HG03439 (cell line): Measurements from ENCODE around the gene BTBD1.

Experiments used
- ATAC-seq: cut with Tn5 transposase; IDR thresholded peaks from one replicate; pipeline ENCODE4 v1.9.1; 2021; ENCODE audit warnings: mild to moderate bottlenecking, moderate library complexity; ENCODE audit not compliant: unreplicated experiment

The BTBD1 gene

DNA sequence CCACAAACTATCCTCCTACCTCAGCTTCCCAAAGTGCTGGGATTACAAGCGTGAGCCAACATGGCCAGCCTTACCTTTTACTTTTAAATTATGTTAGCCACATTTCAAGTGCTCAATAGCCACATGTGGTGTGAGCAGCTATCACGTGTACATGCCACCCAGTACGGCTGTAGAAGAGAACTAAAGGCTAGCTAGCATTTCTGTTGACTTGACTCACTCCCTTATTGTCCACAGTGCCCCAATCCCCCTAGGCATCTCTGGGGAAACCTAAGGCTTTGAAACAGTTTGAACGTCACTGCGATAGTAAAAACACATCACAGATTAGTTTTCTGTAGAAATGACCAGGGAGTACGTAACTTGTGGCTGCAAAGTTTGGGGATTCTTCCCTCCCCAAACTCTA lies 67.6 kb downstream of the BTBD1 start:
- ATAC-seq = no peak

DNA sequence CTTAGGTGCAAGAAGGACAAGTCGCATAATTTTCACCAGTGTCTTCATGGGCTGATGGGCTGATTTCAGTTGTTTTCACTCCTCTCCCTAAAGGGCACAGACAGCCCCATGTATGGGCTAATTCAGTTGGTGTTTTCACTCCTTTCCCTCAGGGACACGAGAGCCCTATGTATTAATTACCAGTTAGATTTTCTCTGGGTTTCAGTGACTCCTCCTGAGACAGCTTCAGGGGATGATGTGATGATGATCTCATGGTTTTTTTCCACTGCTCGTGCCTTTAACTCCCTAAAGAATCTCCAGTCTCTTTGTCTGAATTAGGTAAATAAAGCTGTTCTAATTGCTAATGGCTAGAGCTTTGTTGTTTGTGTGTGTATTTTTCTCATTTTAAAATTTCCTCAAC lies 71.1 kb downstream of the BTBD1 start:
- ATAC-seq = no peak

DNA sequence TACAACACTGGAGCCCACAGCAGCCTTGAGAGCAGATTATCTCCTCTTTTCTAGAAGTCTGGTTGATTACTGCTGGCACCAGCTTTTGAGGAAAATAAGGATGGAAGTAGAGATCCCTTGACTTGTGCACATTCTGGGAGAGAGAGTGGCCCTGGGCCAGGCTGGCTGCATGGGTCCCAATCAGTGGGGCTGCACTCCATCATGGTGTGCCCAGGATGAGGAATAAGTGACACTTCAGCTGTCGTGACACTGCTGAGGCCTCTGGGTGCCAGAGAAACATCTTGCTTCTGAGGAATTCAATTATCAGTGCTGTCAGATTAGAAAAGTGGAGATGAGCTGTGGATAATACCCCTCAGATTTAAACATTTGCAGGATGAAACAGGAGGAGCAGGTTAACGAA lies 72.0 kb downstream of the BTBD1 start:
- no peak for ATAC-seq

DNA sequence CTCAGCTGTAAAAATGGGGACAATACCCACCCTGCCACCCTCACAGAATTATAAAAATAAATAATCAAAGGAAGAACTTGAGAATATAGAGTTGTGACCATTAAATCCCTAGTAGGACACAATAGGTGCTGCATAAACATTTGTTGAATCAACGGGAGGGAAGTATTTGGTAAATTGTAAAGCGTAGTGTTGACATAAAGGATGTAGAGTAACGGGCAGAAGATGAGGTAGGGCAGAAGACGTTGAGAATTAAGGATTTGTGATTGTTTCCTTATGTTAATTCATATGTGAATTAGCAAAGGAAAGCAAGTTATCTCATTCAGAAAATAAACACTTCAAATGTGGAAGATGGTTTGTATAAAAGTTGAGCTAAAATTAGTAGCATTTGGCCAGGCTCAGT lies 73.9 kb downstream of the BTBD1 start:
- ATAC-seq = no peak

DNA sequence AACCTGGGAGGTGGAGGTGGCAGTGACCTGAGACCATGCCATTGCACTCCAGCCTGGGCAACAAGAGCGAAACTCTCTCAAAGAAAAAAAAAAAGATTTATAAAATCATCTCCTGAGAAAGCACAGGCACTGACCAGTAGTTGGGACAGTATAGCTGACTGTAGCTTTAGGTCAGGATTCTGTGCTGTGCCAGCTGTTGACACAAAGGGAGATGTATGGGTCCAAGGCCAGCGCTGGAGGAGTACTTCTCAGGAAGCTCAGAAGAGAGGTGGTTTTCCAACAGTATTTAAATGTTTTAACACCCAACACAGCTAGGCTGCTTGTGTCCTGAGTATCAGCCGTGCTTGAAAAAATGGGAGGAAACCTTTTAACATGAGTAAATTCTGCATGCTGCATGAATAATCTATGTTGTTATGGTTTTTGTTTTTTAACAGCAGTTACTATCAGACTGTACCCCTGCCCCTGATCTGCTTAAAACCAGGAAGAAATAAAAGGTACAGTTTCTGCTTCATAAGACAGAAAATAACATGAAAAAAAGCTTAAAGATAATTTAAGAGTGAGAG lies 74.5 kb downstream of the BTBD1 start:
- no peak for ATAC-seq

DNA sequence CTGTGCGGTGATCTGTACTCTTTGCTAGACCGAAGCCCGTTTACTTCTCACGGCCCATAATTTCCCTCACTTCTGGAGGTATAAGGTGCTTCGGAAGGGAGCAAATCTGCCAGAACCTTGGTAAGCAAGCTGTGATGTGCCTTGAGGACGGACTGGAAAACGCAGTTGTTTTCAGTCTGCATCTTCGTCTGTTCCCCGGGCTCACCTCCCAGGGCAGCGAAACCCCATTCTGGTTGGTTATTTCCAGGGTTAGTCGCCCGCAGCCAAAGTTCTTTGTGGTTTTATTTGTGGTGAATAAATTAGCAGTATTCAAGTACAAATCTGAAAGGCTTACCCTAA lies 80.6 kb downstream of the BTBD1 start:
- peak; percentile 28 for ATAC-seq

DNA sequence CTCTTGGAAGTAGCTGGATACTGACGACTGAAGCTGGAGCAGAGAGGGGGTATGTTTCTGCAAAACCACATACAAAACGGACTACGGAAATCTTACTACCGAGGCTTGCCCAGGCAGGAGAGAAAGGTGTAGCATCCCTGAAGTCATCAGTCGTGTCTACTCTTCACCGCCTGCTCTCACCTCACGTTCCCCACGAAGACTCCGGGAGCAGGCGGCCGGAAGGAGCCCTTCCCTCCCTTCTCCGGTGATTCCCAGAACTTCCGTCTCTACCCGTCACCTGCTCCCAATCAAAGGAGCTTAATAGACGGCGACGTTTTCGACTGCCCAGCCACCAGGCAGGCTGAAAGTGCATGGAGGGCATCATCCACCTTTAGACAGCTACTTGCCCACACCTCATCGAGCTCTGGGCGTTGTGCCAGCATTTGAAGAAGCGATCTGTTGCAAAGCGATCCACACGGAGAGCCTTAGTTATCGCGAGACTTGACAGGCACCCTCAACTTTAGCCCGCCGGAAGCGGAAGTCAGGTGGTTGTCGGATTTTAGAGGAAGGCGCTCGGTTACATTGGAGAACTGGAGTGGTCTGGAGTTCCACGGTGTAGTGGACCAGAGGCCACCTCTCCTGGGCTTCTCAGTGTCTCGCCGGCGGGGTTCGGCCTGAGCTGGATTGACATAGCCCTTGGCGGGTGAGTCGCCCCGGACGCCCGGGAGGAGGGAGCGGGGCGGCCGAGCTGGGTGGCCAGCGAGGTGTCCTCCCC lies 81.2 kb downstream of the BTBD1 start, which contains the start of gene RAMAC:
TSS of gene RAMAC (plus strand) at position 523 of the 754 bp plus-strand sequence. CDS start 2,809 bp downstream, outside the sequence.
- ATAC-seq = peak; percentile 90

DNA sequence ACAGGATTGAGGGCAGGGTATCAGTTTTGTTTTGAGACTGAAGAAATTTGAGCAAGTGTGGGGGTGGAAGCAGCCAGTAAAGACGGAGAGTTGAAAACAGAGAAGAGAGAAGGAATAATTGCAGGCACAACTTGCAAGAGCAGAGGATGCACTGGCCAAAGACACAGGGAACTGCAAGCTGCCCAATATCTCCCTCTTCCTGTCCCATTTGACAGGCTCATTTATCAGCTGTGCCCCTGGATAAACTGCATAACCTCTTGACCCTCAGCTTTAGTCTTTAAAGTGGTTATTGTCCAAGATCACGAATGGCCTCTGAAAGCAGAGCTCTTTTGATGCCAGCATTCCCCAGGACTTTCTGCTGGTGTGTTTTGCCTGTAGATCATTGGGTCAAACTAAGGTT lies 86.1 kb downstream of the BTBD1 start:
- no peak for ATAC-seq

DNA sequence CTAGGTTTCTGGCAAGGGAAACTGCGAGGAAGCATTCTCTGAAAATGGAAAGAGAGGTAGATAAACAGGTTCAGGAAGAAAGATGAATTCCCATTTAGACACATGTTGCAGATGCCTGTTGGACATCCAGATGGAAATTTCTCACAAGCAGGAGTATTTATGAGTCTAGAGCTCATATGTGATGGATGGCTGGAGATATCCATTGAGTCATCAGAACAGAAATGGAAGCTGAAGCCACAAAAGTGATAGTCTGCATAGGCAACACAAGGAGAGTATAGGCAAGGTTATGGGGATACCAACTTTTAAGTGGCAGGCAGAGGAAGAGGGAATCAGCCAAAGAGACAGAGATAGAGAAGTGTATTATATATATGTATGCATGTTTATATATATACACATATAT lies 87.3 kb downstream of the BTBD1 start:
- ATAC-seq = no peak

DNA sequence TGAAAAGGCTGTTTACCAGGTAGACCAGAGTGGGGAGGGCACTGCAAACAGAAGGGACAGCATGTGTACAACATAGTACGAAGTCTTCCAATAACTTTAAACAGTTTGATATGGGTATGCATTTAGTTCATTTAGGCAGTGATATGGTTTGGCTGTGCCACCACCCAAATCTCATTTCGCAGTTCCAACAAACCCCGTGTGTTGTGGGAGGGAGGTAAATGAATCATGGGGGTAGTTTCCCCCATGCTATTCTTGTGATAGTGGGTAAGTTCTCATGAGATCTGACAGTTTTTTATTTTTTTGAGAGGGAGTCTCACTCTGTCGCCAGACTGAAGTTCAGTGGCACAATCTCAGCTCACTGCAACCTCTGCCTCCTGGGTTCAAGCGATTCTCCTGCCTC lies 88.6 kb downstream of the BTBD1 start:
- no peak for ATAC-seq

DNA sequence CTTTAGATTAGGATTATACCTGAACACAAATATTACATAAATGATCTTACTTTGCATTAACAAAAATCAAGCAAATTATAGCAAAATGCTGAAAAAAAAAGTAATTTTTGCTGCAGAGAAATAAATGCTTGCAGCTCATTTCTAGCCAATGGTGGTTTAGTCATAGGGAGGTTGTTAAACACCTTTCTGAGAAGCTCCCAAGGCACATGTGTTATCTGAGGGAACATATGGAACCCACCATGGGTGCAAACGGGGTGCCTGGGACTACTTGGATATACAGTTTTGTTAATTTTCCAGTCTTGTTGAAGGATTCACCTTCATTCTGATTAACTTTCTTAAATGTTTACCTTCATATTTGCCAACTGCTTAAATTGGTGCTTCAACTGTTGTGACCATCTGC lies 90.0 kb downstream of the BTBD1 start:
- no peak for ATAC-seq

DNA sequence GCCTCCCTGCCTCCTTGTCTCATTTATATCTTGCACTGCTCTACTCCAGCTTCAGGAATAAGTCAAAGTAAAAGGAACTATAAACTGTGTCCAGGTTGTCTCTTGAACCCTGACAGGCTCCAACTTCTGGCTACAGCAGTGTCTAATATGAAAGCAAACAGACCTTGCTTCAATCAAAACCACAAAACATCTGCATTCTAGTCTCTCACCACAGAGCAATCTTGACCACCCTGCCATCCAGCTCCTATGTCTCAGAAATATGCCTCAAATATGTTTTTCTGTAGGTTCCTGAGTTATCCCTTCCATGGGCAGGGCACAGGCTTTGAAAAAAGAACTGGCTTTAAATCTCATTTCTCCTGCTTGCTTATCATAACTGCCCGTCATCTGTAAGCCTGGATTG lies 94.1 kb downstream of the BTBD1 start:
- no peak for ATAC-seq

DNA sequence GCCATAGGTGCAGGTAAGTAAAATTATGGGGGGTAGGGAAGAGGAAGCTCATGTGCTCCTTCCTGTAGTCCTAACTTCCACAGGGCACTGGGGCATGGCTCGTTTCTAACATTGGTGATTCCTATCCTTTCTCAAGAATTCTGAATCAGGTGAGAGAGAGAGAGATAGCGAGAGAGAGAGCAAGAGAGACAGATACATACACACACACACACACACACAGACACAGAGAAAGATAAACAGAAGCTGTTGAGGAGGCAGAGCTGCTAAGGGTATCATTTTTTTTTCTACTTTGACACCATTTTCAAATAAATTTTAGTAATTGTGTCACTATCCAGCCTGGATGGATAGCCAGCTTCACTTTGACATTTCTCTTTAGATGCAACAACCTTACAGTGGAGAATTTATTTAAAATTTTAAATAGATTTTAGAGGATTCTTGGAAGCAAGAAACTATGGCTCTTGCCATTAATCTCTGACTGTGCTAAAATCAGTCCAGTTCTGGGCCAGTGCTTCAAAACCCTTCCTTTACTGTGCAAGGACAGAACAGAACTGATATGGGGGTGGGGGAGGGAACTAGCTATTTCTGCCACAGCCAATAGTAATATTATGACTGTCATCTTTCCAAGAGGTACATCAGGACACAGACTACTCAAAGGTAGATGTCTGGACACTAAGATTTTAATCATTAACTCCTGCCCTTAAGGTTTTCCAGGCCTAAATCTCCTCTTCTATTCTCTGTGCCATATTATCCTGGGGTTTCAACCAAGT lies 95.7 kb downstream of the BTBD1 start:
- ATAC-seq = no peak

DNA sequence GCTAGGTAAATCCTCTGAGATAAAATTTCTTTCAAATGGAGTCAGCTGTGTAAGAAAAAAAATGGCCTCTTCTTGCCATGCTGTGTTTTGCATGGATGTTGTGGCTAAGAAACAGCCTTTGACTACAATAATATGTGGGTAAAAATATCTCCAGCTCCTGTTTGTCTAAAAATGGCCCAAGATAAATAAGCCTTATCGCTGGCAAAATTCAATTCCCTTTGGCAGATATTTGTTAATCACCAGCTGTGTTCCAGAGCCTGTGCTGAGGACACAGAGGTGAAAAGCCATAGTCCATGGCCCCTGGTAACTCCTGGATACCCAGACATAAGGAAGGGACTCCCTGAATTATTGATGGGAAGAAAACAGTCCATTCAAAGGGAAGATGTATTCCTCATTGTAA lies 96.4 kb downstream of the BTBD1 start:
- no peak for ATAC-seq

DNA sequence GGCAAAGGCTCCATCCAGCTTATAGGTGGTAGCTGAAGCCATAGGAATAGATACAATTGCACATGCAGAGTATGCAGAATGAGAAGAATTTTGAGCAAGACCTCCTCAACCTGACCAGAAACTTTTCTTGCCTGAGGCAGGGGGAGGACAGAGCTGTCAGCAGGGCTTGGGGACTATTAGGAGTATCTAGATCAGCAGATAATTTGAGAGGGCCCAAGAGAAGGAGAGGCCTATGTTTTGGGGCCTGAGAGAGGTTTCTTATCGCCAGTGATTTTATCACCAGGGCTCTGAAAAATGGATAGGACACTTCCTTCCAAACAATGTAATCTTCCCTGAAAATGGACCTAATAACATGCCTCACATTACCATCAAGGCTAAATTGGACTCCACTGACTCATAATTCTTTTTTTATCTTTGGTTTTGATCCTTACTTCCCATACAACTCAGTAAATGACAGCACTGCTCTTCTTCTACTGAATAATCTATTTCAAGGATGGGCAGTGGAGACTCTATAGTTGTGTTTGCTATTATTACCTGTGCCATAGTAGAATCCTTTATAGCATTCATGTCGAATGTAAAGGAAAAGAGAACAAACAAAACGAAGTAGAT lies 96.9 kb downstream of the BTBD1 start:
- no peak for ATAC-seq

DNA sequence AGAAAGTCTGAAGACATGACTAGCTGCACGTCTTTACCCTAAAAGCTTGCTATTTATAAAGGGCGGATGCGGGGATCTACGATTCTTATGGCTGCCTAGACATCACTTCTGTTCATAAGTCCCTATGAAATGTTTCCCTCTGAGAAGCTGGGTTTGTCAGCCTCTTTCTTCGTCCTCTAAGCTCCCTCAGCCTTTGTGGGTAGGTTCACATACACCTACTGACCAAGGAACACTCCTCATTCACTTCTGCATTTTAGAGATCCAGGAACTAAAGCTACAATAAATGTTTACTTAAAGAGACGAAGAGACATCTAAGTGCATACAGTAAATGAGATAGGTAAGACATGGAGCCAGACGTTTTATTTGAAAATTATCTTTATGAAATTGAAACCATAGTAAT lies 97.7 kb downstream of the BTBD1 start:
- ATAC-seq = no peak

DNA sequence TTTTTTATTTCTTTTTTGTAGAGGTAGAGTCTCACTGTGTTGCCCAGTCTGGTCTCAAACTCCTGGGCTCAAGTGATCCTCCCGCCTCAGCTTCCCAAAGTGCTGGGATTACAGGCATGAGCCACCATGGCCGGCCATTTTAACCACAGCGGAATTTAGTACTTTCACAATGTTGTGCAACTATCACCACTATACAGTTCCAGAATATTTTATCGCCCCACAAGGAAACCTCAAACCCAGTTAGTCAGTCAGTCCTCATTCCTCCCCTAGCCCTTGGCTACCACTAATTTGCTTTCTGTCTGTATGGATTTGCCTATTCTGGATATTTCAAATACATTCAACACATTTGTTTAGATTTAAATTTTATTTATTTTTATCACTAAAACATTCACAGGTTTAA lies 99.0 kb downstream of the BTBD1 start:
- no peak for ATAC-seq

DNA sequence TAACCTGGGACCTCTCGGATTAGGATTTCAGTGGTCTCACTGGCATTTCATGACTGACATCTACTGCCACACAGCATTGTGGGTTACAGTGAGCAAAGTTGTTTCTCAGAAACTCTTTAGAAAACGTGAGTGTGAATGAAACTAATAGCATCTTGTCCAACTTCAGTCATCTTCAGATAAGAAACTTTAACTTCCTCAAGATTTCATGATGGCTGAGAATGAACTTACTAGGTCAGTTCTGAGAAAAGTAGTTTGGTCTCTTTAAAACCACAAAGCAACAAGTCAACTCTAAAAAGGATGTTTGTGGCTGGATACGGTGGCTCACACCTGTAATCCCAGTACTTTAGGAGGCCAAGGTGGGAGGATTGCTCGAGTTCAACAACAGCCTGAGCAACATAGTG lies 100.4 kb downstream of the BTBD1 start:
- ATAC-seq = no peak
